ENCODE data around the gene TVP23A. TPM values are rescaled to one million over a fixed set of nuclear protein-coding genes. Genes with fewer than 3 reads are reported as not detected.

Gene TVP23A
- total and polyA plus RNA-seq, 10 of the 15 experiments (the other 5 are each of a cell fraction or from before 2014, with no cell fraction given): 1.1 to 6.4 (median 2.2) TPM

DNA sequence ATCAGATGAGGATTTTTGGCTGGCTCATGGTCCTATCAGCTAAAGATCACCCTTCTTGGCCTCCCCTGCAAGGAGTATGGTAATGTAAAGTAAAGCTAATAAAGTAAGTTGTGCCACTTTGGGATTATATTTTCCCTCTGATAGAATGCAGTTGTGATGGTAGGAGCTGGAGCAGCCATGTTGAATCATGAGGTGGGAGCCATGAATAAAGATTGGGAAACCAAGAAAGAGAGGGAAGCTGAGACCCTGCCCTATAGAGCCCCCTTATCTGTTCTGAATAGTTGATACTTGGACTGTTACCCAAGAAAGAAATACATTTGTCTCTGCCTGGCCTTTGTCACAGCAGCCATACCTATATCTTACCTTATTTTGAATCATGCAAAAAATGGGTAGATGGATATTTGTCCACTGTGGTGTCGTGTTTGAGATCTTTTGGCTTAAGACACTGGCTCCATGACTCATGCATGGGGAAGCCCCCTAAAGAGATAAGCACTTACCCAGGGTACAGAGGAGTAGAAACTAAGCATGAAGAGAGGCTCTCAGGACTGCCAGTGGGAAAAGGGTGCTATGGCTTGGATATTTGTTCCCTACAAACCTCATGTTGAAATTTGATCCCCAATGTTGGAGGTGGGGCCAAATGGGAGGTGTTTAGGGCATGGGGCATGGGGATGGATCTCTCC lies 17.7 kb upstream of the TVP23A start:
- no peaks in the 10 kb centered on the region for H3K27me3 ChIP-seq (replicated peaks in 1 of 2; ENCODE audit: control insufficient read depth in 2 of 2, insufficient read depth in 2 of 2, low read length in 1 of 2)
- ATAC-seq: peak; percentile 38
- no peak for FAIRE-seq
- no peak overlapping the region for H3K4me3 ChIP-seq
- DNase-seq (ENCODE audit: low read depth, low spot score): no peak
- no peak overlapping the region for H2AFZ ChIP-seq (ENCODE audit: control insufficient read depth, low read depth, low read length)
- no TSS peak for BruUV-seq (replicated peaks)
- H3K4me2 ChIP-seq (ENCODE audit: control insufficient read depth, insufficient read depth): no peak overlapping the region
- H4K20me1 ChIP-seq (ENCODE audit: control insufficient read depth, insufficient read depth): no peaks in the 10 kb centered on the region
- SMC1A ChIA-PET (ENCODE audit: uncharacterized antibody, unreplicated experiment): interaction anchor here (0.6 to 8.3 kb wide), 18 partner anchors 11 to 315 kb away, joined by 3 to 75 read pairs (median 4); partner anchors contain the start of gene CIITA
- H3K27ac ChIP-seq (ENCODE audit: control insufficient read depth, insufficient read depth): no peak overlapping the region
- in situ Hi-C loops (cut with MboI) (no loop called here), intact Hi-C loops (cut with micrococcal nuclease; ENCODE audit: unreplicated experiment) (loop anchor here (10.0 kb wide), 1 partner anchor 78 kb away; no protein-coding TSS in a partner anchor)
- CTCF ChIA-PET: interaction anchor here (0.5 to 2.3 kb wide), 11 partner anchors 15 to 99 kb away, joined by 3 to 7 read pairs (median 4); no protein-coding TSS in a partner anchor
- RAD21 ChIA-PET (ENCODE audit: unreplicated experiment): interaction anchor here (0.8 to 5.3 kb wide), 7 partner anchors 16 to 92 kb away, joined by 3 to 39 read pairs (median 5); partner anchors contain the start of gene CIITA
- peaks cover 49% of the 10 kb centered on the region for H3K4me1 ChIP-seq (ENCODE audit: control insufficient read depth, insufficient read depth, low read length)
- H3K9ac ChIP-seq (ENCODE audit: control insufficient read depth, insufficient read depth, low read length): no peak overlapping the region
- TF ChIP-seq SMARCA5 (IDR thresholded peaks at IDR 0.05) (0 out of 2 replicates have a peak, but pooled peaks have one; percentile 30), STAT3 (IDR thresholded peaks at IDR 0.05; ENCODE audit: low read depth, low read length) (no peak)
- H3K36me3 ChIP-seq (ENCODE audit: control insufficient read depth in 2 of 2, insufficient read depth in 2 of 2, low read length in 1 of 2): no peaks in the 10 kb centered on the region
- no peaks in the 10 kb centered on the region for H3K79me2 ChIP-seq (ENCODE audit: control insufficient read depth, insufficient read depth, low read length)
- POLR2A ChIA-PET: interaction anchor here (0.6 to 3.6 kb wide), 8 partner anchors 8 to 98 kb away, joined by 3 to 25 read pairs (median 3); partner anchors contain the start of gene CIITA
- WGBS (ENCODE audit: insufficient coverage, insufficient replicate concordance, low lambda C conversion rate, missing lambda C conversion rate): 31% methylated on average over 1 of the region's 1 CpG
- peaks cover 5% of the 10 kb centered on the region for H3K9me3 ChIP-seq (replicated peaks; ENCODE audit: control insufficient read depth, insufficient read depth, low read length)

DNA sequence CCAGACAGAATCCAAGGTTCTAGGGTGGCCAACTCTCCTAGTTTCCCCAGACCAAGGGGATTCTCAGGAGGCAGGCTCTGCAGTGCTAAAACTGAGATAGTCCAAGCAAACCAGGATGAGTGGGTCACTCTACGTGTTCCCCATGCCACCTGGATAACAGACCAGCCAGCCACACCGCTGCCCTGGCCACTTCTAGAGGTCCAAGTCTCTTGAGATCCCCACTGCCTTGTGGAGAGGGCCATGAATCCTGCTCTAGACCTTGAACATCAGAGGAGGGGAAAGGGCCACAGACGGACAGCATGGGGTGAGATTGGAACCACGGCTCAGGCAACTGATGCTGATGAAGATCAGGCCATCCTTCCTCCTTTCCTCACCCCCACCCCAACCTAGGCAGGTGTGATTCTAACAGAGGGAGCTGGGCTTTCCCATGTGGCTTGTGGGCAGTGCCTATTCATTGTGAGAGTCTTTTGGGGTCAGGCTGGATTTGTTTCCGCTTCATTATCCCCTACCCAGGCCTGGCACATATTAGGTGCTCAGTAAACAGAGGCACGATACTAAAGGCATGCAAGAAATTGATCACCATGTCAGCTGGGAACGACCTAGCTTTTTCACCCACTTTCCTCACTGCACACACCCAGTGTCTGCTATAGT lies 16.8 kb upstream of the TVP23A start:
- WGBS (ENCODE audit: insufficient coverage, insufficient replicate concordance, low lambda C conversion rate, missing lambda C conversion rate): 34% methylated on average over 7 of the region's 7 CpGs
- ATAC-seq: peak; percentile 76
- Histone ChIP-seq H3K27ac (ENCODE audit: control insufficient read depth, insufficient read depth) (peak overlapping the region; percentile 33), H3K4me2 (ENCODE audit: control insufficient read depth, insufficient read depth) (peak overlapping the region; percentile 77), H2AFZ (ENCODE audit: control insufficient read depth, low read depth, low read length) (no peak overlapping the region), H4K20me1 (ENCODE audit: control insufficient read depth, insufficient read depth) (no peaks in the 10 kb centered on the region), H3K79me2 (ENCODE audit: control insufficient read depth, insufficient read depth, low read length) (no peaks in the 10 kb centered on the region), H3K4me1 (ENCODE audit: control insufficient read depth, insufficient read depth, low read length) (peaks cover 49% of the 10 kb centered on the region), H3K36me3 (ENCODE audit: control insufficient read depth in 2 of 2, insufficient read depth in 2 of 2, low read length in 1 of 2) (no peaks in the 10 kb centered on the region), H3K9ac (ENCODE audit: control insufficient read depth, insufficient read depth, low read length) (no peak overlapping the region), H3K4me3 (no peak overlapping the region), H3K27me3 (replicated peaks in 1 of 2; ENCODE audit: control insufficient read depth in 2 of 2, insufficient read depth in 2 of 2, low read length in 1 of 2) (no peaks in the 10 kb centered on the region), H3K9me3 (replicated peaks; ENCODE audit: control insufficient read depth, insufficient read depth, low read length) (peaks cover 5% of the 10 kb centered on the region)
- SMC1A ChIA-PET (ENCODE audit: uncharacterized antibody, unreplicated experiment): interaction anchor here (0.8 to 8.3 kb wide), 20 partner anchors 11 to 314 kb away, joined by 3 to 75 read pairs (median 4); partner anchors contain the start of gene CIITA
- intact Hi-C loops (cut with micrococcal nuclease; ENCODE audit: unreplicated experiment): loop anchor here (1.0 to 10.0 kb wide), 3 partner anchors 14 to 79 kb away; no protein-coding TSS in a partner anchor
- peak; percentile 85 for FAIRE-seq
- POLR2A ChIA-PET: interaction anchor here (0.6 to 3.6 kb wide), 7 partner anchors 9 to 48 kb away, joined by 3 to 25 read pairs (median 3); partner anchors contain the start of gene CIITA
- no TSS peak for BruUV-seq (replicated peaks)
- CTCF ChIA-PET: interaction anchor here (0.5 to 1.4 kb wide), 5 partner anchors 16 to 95 kb away, joined by 3 to 4 read pairs (median 3); no protein-coding TSS in a partner anchor
- RAD21 ChIA-PET (ENCODE audit: unreplicated experiment): interaction anchor here (1.0 to 5.3 kb wide), 8 partner anchors 15 to 91 kb away, joined by 3 to 39 read pairs (median 5); partner anchors contain the start of gene CIITA
- peak; percentile 84 for DNase-seq (ENCODE audit: low read depth, low spot score)
- in situ Hi-C loops (cut with MboI): no loop called here
- TF ChIP-seq BHLHE40 (IDR thresholded peaks at IDR 0.05; ENCODE audit: borderline replicate concordance in 1 of 2, low read depth in 2 of 2, low read length in 1 of 2): peak; percentile 74 to 81
- no peak for TF ChIP-seq TAF1 (IDR thresholded peaks at IDR 0.05; ENCODE audit: borderline replicate concordance, low read depth, low read length)
- peak; percentile 97 for TF ChIP-seq EED (IDR thresholded peaks at IDR 0.05; ENCODE audit: low read depth)
- peak; percentile 23; the same call in 1 of the 2 replicates for TF ChIP-seq YY1 (IDR thresholded peaks at IDR 0.05; ENCODE audit: low read depth, low read length)
- TF ChIP-seq MXI1 (IDR thresholded peaks at IDR 0.05; ENCODE audit: low read depth, low read length): no peak
- peak; percentile 84 for TF ChIP-seq RELA (IDR thresholded peaks at IDR 0.05; ENCODE audit: borderline replicate concordance, partially characterized antibody)
- TF ChIP-seq NR2F1 (conservative IDR thresholded peaks at IDR 0.05): peak; percentile 90
- TF ChIP-seq KAT2A (conservative IDR thresholded peaks at IDR 0.05; ENCODE audit: control insufficient read depth, low read depth, low read length): no peak
- TF ChIP-seq RUNX3 (IDR thresholded peaks at IDR 0.05; ENCODE audit: low read length): peak; percentile 100
- peak; percentile 86 to 89 for TF ChIP-seq EP300 (IDR thresholded peaks at IDR 0.05; ENCODE audit: borderline replicate concordance in 1 of 2, control insufficient read depth in 1 of 2, low read depth in 2 of 2, low read length in 2 of 2)
- TF ChIP-seq CREB1 (IDR thresholded peaks at IDR 0.05; ENCODE audit: low read depth): no peak
- no peak for TF ChIP-seq CHD1 (IDR thresholded peaks at IDR 0.05; ENCODE audit: low read depth, low read length)
- TF ChIP-seq ETV6 (conservative IDR thresholded peaks at IDR 0.05 in 1 of 2, IDR thresholded peaks at IDR 0.05 in 1 of 2; ENCODE audit: borderline replicate concordance in 1 of 2, low read depth in 1 of 2): peak in 1 of 2 experiments; percentile 88; a peak in 2 of 4 replicates
